ENCODE results near the gene ALKBH7. TPM values are rescaled to one million over a fixed set of nuclear protein-coding genes. Genes with fewer than 3 reads are reported as not detected.

Gene ALKBH7
- polyA plus RNA-seq, 3 donors: 20.9 to 109 (median 86.0) TPM

GRCh38 chr19:6373813-6374108, 1.2 kb downstream of the ALKBH7 start:
- no peak for TF ChIP-seq CTCF (IDR thresholded peaks at IDR 0.05)
- H3K27me3 ChIP-seq (ENCODE audit: control insufficient read depth in 2 of 2, insufficient read depth in 2 of 2, low read length in 2 of 2): no peaks in the 10 kb centered on the region
- H3K79me2 ChIP-seq (ENCODE audit: insufficient read depth, low read length): no peaks in the 10 kb centered on the region
- WGBS (ENCODE audit: insufficient coverage): 54% methylated on average over 4 of the region's 5 CpGs
- Mint-ChIP-seq H3K4me1 (peaks cover 12% of the 10 kb centered on the region), H3K36me3 (peaks cover 16 to 31% of the 10 kb centered on the region in 2 donors), H3K27me3 (ENCODE audit: low read depth in 3 of 3) (peaks cover 0 to 2% (median 2%) of the 10 kb centered on the region in 3 donors), H3K4me3 (peak overlapping the region; percentile 60 to 86), H3K9me3 (no peaks in the 10 kb centered on the region), H3K27ac (peak overlapping the region in 6 of 7 donors; percentile 43 to 98 (median 86))
- peak overlapping the region in 1 of 2 donors; percentile 20 for H3K27ac ChIP-seq (ENCODE audit: low read depth in 1 of 2, low read length in 2 of 2)
- H4K20me1 ChIP-seq (ENCODE audit: insufficient read depth, low read length): no peaks in the 10 kb centered on the region
- H3K4me3 ChIP-seq (replicated peaks in 1 of 3; ENCODE audit: low read depth in 2 of 3, low read length in 3 of 3): peak overlapping the region in 2 of 3 experiments; percentile 36 to 69
- H3K9me3 ChIP-seq (replicated peaks in 1 of 2; ENCODE audit: control insufficient read depth in 1 of 2, insufficient read depth in 1 of 2, low read length in 2 of 2): no peaks in the 10 kb centered on the region
- no peak overlapping the region for H3K9ac ChIP-seq (ENCODE audit: insufficient read depth, low read length, poor library complexity, severe bottlenecking)
- no peak overlapping the region for H2AFZ ChIP-seq (ENCODE audit: insufficient read depth, low read depth, low read length, poor library complexity, severe bottlenecking)
- H3K4me2 ChIP-seq (replicated peaks; ENCODE audit: extremely low read depth, low read length, poor library complexity, severe bottlenecking): peak overlapping the region; percentile 95
- no peak for DNase-seq
- intact Hi-C loops (cut with micrococcal nuclease): loop anchor here (2.0 to 10.0 kb wide), 4 partner anchors 19 to 689 kb away; partner anchors contain the start of genes GTF2F1 (in 1 of the 2), HSD11B1L (in 1 of the 2), KHSRP (in 1 of the 2) and MICOS13 (in 1 of the 2)
- H3K36me3 ChIP-seq (replicated peaks in 1 of 2; ENCODE audit: control insufficient read depth in 1 of 2, insufficient read depth in 2 of 2, low read length in 2 of 2): peaks cover 6 to 20% of the 10 kb centered on the region in 2 donors
- H3K4me1 ChIP-seq (ENCODE audit: control insufficient read depth in 1 of 2, insufficient read depth in 2 of 2, low read length in 2 of 2): peaks cover 11 to 14% of the 10 kb centered on the region in 2 donors

GRCh38 chr19:6374161-6374709, 1.6 kb downstream of the ALKBH7 start:
- peak overlapping the region in 1 of 2 donors; percentile 20 for H3K27ac ChIP-seq (ENCODE audit: low read depth in 1 of 2, low read length in 2 of 2)
- no peaks in the 10 kb centered on the region for H3K79me2 ChIP-seq (ENCODE audit: insufficient read depth, low read length)
- peaks cover 5 to 20% of the 10 kb centered on the region in 2 donors for H3K36me3 ChIP-seq (replicated peaks in 1 of 2; ENCODE audit: control insufficient read depth in 1 of 2, insufficient read depth in 2 of 2, low read length in 2 of 2)
- H2AFZ ChIP-seq (ENCODE audit: insufficient read depth, low read depth, low read length, poor library complexity, severe bottlenecking): no peak overlapping the region
- H3K4me3 ChIP-seq (replicated peaks in 1 of 3; ENCODE audit: low read depth in 2 of 3, low read length in 3 of 3): no peak overlapping the region
- intact Hi-C loops (cut with micrococcal nuclease): loop anchor here (5.0 to 10.0 kb wide), 3 partner anchors 51 to 689 kb away; partner anchors contain the start of genes HSD11B1L (in 1 of the 2), KHSRP (in 1 of the 2) and MICOS13 (in 1 of the 2)
- no peaks in the 10 kb centered on the region for H3K9me3 ChIP-seq (replicated peaks in 1 of 2; ENCODE audit: control insufficient read depth in 1 of 2, insufficient read depth in 1 of 2, low read length in 2 of 2)
- TF ChIP-seq CTCF (IDR thresholded peaks at IDR 0.05): no peak
- Mint-ChIP-seq H3K27ac (peak overlapping the region in 5 of 7 donors; percentile 13 to 98 (median 96)), H3K4me1 (peaks cover 12% of the 10 kb centered on the region), H3K9me3 (no peaks in the 10 kb centered on the region), H3K36me3 (peaks cover 17 to 31% of the 10 kb centered on the region in 2 donors), H3K4me3 (no peak overlapping the region), H3K27me3 (ENCODE audit: low read depth in 3 of 3) (peaks cover 0 to 2% (median 1%) of the 10 kb centered on the region in 3 donors)
- H3K27me3 ChIP-seq (ENCODE audit: control insufficient read depth in 2 of 2, insufficient read depth in 2 of 2, low read length in 2 of 2): no peaks in the 10 kb centered on the region
- H3K9ac ChIP-seq (ENCODE audit: insufficient read depth, low read length, poor library complexity, severe bottlenecking): no peak overlapping the region
- H4K20me1 ChIP-seq (ENCODE audit: insufficient read depth, low read length): no peaks in the 10 kb centered on the region
- no peak for DNase-seq
- 92% methylated on average over 28 of the region's 29 CpGs for WGBS (ENCODE audit: insufficient coverage)
- H3K4me1 ChIP-seq (ENCODE audit: control insufficient read depth in 1 of 2, insufficient read depth in 2 of 2, low read length in 2 of 2): peaks cover 11 to 14% of the 10 kb centered on the region in 2 donors
- H3K4me2 ChIP-seq (replicated peaks; ENCODE audit: extremely low read depth, low read length, poor library complexity, severe bottlenecking): peak overlapping the region; percentile 95

All from CD14-positive monocyte (primary cell).